ENCODE results near the gene MGLL.

- no peak for TF ChIP-seq EZH2phosphoT487 (IDR thresholded peaks at IDR 0.05; ENCODE audit: borderline replicate concordance, low read depth, low read length)
- no peak for TF ChIP-seq CTCF (conservative IDR thresholded peaks at IDR 0.05; ENCODE audit: low read length)
Observed at GRCh38 chr3:127691489-127691888, 130.8 kb downstream of the MGLL start.

Data from OCI-LY7 (cell line).